GM18499 (cell line): ENCODE data around the gene ARF1.

Experiments used
- ATAC-seq: cut with Tn5 transposase; IDR thresholded peaks from one replicate; pipeline ENCODE4 v1.9.1; 2021; ENCODE audit warnings: moderate number of reproducible peaks; ENCODE audit not compliant: insufficient read depth, unreplicated experiment

Gene ARF1

GRCh38 chr1:228082214-228082917, at the start of gene ARF1:
Gene ARF1 (plus strand): TSS chr1:228082708. CDS start chr1:228097115, 14,407 bp downstream.
- ATAC-seq: peak; percentile 48

DNA sequence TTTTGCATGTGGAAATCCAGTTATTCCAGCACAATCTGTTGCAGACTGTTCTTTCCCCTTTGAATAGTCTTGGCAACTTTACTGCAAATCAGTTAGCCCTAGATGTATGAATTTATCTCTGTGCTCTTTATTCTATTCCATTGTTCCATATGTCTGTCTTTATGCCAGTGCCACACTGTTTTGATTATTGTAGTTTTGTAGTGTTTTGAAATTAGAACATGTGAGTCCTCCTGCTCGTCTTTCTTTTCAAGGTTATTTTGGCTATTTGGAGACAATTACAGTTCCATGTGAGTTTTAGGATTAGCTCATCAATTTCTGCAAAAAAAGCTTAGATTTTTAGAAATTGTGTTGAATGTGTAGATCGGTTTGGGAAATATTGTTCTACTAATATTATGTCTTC, 49.1 kb upstream of the ARF1 start:
- no peak for ATAC-seq

GRCh38 chr1:228034954-228035837, 47.3 kb upstream of the ARF1 start:
- no peak for ATAC-seq

DNA sequence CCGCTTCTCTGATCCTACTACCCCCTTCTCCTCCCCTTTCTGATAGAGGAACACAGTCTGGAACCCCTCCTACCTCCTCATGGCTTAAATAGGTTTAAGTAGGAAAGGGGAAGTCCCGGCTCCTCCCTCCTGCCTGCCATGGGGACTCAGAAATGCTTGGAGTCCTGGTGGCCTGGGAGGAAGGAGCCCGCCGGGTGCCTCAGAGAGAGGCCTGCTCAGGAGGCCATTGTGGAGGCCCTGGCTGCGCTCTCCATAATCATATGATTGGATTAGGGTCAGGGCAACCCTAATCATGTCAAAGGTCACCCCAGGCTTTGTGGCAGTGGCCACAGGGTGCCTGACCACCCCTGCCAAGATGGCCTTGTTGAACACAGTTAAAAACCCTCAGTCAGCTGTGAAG, 46.7 kb upstream of the ARF1 start:
- ATAC-seq: no peak

DNA sequence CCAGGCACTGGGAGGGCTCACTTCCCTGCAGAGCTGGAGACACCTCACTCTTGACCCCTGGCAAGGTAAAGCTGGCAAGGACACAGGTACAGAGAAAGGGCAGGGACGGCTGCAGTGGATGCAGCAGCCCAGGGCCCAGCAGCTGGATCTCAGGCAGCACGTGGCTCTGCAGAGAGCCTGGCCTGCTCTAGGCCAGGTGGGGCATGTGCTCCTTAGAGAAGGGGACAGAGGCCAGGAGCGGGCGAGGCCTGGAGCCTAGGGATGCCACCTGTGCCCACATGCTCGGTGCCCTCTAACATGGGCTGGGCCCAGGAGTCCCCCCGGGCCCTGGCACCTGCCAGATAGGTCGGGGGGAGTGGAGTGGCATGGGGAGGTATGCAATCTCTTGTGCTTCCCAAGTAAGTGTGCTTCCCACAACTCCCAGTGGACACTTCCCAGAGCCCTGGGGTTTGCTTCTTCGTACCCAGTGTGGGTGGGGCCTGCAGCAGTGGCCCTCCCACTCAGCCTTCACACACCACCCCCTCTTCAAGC, 45.7 kb upstream of the ARF1 start:
- ATAC-seq: no peak

GRCh38 chr1:228037401-228038386, 44.8 kb upstream of the ARF1 start:
- ATAC-seq: no peak

DNA sequence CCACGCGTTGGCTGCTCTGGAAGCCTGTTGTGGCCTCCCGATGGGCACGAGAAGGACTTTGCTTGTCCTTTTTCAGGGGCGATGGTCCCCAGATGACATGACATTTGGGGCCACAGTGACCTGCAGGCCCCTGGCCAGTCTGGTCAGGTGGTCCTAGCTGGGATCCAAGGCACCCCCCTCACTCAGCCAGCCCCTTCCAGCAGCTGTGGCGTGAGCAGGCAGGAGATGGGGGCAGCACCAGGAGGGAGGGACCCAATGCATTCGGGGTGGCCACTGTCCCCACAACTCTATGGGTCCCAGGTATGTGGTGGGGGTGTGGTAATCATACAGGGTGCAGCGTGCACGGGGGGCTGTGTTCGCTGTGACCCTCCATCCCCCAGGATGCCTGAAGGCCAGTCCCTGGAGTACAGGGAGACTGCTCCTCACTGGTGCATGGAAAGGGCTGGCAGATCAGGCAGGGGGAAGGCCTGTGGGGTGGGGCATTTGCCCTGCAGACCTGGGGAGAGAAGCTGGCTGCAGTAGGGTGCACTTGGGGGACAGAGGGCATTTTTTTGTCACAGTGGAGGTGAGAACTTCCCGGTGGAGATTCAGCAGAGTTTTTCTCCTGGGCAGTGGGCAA, 44.0 kb upstream of the ARF1 start:
- ATAC-seq: no peak

- ATAC-seq: no peak
Measured at GRCh38 chr1:228039006-228039903, 43.3 kb upstream of the ARF1 start.

DNA sequence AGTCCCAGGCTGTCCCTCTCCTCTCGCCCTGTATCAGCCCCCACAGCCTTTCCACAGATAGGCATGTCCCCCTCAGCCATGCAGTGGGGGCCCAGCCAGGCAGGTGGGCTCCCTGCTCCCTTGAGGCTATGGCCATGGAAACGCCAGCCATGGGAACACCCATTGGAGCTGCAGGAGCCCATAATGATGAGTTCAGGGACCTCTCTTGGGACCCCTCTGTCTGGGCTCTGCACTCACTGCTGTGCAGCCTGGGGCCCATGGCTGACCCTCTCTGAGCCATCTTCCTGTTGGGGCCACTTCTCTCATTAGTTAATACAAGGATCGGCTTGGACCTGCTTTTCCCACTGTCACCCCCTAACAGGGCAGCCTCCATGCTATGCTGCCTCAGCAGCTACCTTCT, 42.5 kb upstream of the ARF1 start:
- no peak for ATAC-seq

- no peak for ATAC-seq
Measured at GRCh38 chr1:228041316-228041715, 41.2 kb upstream of the ARF1 start.

- ATAC-seq: no peak
Measured at GRCh38 chr1:228042508-228042907, 40.0 kb upstream of the ARF1 start.

GRCh38 chr1:228043281-228043848, 39.1 kb upstream of the ARF1 start:
- no peak for ATAC-seq

DNA sequence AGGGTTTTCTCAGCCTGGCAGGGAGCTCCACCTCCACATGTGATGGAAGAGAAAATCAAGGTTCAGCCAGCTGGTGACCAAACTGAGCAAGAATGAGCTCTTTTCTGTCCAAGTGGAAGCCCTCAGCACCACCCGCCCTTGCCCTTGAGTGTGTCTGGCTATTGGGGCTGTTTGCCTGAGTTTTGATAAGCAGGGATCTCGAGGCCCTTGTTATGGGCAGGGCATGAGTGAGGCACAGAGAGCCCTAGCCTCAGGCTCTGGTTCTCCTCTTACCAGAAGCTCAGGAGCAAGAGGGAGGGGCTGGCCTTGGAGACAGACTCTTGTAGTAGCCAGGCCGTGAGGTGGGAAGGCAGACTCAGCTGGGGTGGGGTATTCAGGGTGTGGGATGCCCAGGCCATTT, 37.5 kb upstream of the ARF1 start:
- ATAC-seq: no peak

DNA sequence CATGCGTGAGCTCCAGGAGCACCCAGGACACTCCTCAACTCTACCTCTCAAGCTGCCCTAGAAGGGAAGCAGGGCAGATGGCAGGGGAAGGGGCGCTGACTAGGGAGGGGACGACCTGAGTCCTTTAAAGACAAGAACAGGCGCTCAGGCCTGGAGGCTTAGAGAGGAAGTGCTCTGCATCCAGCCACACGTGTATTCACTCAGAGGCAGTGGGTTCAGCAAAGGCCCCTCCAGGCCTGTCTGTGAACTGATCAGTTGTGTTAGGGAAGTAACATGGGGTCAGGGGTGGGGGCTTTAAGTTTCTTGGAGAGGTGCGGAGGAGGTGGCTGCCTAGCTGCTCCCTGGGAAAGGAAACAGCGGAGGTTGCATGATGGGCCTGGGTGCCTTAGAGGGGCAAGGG, 37.1 kb upstream of the ARF1 start:
- ATAC-seq: no peak

DNA sequence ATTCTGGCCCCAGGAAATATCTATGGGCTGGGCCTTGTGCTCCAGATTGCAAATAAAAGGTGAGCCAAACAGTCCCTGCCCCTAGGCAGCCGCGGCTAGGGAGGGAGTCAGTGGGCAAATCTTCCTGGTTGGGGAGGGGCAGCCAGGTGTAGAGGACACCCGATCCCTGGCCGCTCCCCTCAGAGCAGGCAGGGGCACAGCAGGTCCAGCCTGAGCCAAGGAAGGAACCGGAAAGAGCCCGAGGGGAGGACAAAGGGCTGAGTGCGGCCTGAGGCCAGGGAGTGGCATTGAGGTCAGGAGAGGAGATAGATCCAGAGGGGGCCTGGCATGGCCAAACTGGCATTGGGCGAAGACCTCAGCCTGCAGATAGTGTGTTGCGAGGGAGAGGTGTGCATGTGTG, 36.6 kb upstream of the ARF1 start:
- no peak for ATAC-seq

DNA sequence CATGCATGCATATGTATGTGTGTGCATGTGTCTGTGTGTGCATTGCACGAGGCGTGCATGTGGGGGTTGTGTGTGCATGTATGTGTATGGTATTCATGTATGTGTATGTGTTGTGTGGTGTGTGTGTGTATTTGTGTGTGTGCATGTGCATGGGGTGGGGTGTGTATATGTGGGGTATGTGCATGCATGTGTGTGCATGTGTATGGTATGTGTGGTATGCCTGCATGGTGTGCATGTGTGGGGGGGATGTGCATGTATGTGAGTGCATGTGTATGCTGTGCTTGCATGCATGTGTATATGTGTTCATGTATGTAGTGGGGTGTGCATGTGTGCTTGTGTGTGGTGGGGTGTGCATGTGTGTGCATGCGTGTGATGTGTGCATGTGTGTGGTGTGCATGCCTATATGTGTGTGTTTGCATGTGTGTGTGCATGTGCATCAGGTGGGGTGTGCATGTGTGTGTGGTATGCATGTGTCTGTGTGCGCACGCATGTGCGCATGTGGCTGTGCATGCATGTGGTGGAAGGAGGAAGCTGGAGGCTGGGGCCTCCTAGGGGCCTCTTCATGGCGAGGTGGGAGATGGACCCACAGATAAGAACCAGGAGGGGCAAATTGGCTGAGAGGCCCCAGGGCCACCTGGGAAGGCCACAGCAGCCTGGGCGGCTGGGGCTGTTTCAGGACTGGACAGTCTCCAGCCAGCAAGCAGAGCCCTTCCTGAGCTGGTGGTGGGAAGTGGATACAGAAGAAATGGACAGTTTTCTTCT, 35.9 kb upstream of the ARF1 start:
- ATAC-seq: no peak

- ATAC-seq: no peak
Measured at GRCh38 chr1:228047183-228047466, 35.4 kb upstream of the ARF1 start.

DNA sequence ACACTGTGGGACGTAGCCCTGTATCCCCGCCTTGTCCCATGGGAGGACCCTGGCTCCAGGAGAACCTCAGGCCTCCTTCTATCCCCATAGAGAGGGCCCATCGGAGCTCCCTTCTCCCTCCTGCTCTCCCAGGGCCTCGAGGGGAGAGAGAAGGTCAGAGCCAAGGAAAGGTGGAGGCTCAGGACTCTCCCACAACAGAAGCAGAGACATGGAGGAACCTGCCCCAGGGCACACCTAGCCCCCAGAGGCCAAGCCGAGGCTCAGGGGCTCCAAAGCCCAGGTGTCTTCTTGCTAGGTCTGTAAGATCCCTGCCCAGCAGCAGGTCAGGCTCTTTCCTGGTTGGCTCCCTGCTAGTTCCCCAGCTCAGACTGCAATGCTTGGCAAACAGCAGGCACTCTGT, 34.4 kb upstream of the ARF1 start:
- ATAC-seq: no peak
